ENCODE results near the gene PRLH.

DNA sequence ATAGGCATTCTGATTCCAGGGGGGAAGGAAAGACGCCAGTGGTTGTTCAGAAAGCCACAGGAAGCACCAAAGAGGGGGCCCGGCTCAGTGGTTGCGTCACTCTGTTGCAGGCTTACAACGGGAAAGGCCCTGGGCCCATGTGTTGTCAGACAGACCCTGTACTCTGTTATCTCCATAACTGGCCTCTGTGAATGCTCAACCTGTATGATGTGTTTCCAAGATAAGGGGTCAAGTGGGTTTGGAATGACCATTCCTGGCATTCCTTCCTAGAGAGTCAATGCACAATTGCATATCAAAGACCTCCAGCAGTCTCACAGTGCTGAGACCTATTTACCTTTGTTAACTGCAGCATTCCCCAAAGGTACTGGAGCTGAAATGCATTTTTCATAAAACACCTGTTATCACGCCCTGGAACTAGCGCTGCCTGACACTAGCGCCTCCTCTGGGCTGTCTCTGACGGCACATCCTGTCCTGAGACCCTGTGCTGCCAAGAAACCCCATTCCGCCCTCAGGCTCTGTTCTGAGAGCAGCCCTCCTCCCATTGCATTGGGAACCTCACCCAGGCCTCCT, 47.9 kb downstream of the PRLH start:
- TF ChIP-seq, protein P1, sequence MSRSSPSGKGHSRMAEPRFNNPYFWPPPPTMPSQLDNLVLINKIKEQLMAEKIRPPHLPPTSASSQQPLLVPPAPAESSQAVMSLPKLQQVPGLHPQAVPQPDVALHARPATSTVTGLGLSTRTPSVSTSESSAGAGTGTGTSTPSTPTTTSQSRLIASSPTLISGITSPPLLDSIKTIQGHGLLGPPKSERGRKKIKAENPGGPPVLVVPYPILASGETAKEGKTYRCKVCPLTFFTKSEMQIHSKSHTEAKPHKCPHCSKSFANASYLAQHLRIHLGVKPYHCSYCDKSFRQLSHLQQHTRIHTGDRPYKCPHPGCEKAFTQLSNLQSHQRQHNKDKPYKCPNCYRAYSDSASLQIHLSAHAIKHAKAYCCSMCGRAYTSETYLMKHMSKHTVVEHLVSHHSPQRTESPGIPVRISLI (tag by site-specific recombination; IDR thresholded peaks at IDR 0.05) = no peak
- no peak for TF ChIP-seq BCL11A (tag by site-specific recombination; IDR thresholded peaks at IDR 0.05; ENCODE audit: low read depth)
- TF ChIP-seq TCF7L2 (IDR thresholded peaks at IDR 0.05; ENCODE audit: borderline replicate concordance, low read depth, low read length) = no peak
- TF ChIP-seq ZEB2 (tag by site-specific recombination; IDR thresholded peaks at IDR 0.05) = no peak
- TF ChIP-seq, protein P2, sequence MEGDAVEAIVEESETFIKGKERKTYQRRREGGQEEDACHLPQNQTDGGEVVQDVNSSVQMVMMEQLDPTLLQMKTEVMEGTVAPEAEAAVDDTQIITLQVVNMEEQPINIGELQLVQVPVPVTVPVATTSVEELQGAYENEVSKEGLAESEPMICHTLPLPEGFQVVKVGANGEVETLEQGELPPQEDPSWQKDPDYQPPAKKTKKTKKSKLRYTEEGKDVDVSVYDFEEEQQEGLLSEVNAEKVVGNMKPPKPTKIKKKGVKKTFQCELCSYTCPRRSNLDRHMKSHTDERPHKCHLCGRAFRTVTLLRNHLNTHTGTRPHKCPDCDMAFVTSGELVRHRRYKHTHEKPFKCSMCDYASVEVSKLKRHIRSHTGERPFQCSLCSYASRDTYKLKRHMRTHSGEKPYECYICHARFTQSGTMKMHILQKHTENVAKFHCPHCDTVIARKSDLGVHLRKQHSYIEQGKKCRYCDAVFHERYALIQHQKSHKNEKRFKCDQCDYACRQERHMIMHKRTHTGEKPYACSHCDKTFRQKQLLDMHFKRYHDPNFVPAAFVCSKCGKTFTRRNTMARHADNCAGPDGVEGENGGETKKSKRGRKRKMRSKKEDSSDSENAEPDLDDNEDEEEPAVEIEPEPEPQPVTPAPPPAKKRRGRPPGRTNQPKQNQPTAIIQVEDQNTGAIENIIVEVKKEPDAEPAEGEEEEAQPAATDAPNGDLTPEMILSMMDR (tag by site-specific recombination; IDR thresholded peaks at IDR 0.05) = no peak
- TF ChIP-seq OSR2 (tag by site-specific recombination; IDR thresholded peaks at IDR 0.05) = no peak
- TF ChIP-seq ZNF423 (tag by site-specific recombination; IDR thresholded peaks at IDR 0.05) = no peak
- no peak for TF ChIP-seq ZNF274 (IDR thresholded peaks at IDR 0.05; ENCODE audit: low read length)
- no peak for TF ChIP-seq ZNF274 (tag by site-specific recombination; IDR thresholded peaks at IDR 0.05; ENCODE audit: borderline replicate concordance)
- TF ChIP-seq, protein P3, sequence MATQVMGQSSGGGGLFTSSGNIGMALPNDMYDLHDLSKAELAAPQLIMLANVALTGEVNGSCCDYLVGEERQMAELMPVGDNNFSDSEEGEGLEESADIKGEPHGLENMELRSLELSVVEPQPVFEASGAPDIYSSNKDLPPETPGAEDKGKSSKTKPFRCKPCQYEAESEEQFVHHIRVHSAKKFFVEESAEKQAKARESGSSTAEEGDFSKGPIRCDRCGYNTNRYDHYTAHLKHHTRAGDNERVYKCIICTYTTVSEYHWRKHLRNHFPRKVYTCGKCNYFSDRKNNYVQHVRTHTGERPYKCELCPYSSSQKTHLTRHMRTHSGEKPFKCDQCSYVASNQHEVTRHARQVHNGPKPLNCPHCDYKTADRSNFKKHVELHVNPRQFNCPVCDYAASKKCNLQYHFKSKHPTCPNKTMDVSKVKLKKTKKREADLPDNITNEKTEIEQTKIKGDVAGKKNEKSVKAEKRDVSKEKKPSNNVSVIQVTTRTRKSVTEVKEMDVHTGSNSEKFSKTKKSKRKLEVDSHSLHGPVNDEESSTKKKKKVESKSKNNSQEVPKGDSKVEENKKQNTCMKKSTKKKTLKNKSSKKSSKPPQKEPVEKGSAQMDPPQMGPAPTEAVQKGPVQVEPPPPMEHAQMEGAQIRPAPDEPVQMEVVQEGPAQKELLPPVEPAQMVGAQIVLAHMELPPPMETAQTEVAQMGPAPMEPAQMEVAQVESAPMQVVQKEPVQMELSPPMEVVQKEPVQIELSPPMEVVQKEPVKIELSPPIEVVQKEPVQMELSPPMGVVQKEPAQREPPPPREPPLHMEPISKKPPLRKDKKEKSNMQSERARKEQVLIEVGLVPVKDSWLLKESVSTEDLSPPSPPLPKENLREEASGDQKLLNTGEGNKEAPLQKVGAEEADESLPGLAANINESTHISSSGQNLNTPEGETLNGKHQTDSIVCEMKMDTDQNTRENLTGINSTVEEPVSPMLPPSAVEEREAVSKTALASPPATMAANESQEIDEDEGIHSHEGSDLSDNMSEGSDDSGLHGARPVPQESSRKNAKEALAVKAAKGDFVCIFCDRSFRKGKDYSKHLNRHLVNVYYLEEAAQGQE (tag by site-specific recombination; IDR thresholded peaks at IDR 0.05) = no peak
- TF ChIP-seq, protein P4, sequence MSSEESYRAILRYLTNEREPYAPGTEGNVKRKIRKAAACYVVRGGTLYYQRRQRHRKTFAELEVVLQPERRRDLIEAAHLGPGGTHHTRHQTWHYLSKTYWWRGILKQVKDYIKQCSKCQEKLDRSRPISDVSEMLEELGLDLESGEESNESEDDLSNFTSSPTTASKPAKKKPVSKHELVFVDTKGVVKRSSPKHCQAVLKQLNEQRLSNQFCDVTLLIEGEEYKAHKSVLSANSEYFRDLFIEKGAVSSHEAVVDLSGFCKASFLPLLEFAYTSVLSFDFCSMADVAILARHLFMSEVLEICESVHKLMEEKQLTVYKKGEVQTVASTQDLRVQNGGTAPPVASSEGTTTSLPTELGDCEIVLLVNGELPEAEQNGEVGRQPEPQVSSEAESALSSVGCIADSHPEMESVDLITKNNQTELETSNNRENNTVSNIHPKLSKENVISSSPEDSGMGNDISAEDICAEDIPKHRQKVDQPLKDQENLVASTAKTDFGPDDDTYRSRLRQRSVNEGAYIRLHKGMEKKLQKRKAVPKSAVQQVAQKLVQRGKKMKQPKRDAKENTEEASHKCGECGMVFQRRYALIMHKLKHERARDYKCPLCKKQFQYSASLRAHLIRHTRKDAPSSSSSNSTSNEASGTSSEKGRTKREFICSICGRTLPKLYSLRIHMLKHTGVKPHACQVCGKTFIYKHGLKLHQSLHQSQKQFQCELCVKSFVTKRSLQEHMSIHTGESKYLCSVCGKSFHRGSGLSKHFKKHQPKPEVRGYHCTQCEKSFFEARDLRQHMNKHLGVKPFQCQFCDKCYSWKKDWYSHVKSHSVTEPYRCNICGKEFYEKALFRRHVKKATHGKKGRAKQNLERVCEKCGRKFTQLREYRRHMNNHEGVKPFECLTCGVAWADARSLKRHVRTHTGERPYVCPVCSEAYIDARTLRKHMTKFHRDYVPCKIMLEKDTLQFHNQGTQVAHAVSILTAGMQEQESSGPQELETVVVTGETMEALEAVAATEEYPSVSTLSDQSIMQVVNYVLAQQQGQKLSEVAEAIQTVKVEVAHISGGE (tag by site-specific recombination; conservative IDR thresholded peaks at IDR 0.05; ENCODE audit: low read depth) = no peak
- no peak for TF ChIP-seq ZNF521 (tag by site-specific recombination; IDR thresholded peaks at IDR 0.05)
- TF ChIP-seq KLF1 (tag by site-specific recombination; IDR thresholded peaks at IDR 0.05) = no peak
- no peak for TF ChIP-seq ZNF292 (tag by site-specific recombination; IDR thresholded peaks at IDR 0.05; ENCODE audit: borderline replicate concordance, low read depth)
- no peak for TF ChIP-seq ZNF514 (tag by site-specific recombination; IDR thresholded peaks at IDR 0.05)

Data from HEK293 (cell line).